ENCODE data around the gene CYP4V2.

Gene CYP4V2

DNA sequence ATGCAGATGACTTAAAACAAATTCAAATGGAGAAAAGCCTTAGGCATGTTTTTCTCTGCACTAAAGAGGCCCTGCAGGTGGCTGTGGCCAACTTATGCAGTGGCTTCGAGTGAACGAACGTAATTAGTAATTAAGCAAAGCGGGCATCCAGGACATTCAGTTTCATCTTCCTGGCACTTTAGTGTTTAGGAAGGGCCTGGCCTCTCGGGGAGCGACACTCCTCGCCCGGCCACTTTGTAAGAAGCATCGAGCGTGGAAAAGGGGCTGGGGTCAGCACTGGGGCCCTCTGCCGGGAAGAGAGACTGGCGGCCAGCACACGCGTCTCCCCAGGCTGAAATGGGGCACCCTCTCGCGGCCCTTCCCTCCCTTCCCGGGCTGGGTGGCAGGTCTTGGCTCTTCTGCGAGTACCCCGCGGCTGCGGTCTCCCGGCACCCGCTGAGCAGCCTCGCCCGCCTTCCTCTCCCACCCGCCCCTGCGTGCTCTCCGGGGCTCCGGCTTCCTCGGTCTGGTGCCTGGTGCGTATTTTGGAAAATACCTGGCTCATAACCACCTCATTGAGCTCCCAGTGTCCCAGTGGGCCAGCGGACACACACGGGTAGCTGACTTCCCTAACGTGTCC is 677 bp upstream of the CYP4V2 start:
- peak overlapping the region; percentile 90 for H3K27ac ChIP-seq
- H3K9me3 ChIP-seq (ENCODE audit: control insufficient read depth, low read length), result no peaks in the 10 kb centered on the region
- H3K36me3 ChIP-seq (ENCODE audit: control insufficient read depth, insufficient read depth, low read length), result no peaks in the 10 kb centered on the region
- H2AFZ ChIP-seq, result peak overlapping the region; percentile 91
- no peaks in the 10 kb centered on the region for H3K27me3 ChIP-seq (ENCODE audit: control insufficient read depth, insufficient read depth, low read length)
- peak overlapping the region; percentile 35 for H3K9ac ChIP-seq
- peak overlapping the region; percentile 82 for H3K4me2 ChIP-seq (ENCODE audit: low read length)
- H3K4me1 ChIP-seq, result no peaks in the 10 kb centered on the region
- TF ChIP-seq, protein P1, sequence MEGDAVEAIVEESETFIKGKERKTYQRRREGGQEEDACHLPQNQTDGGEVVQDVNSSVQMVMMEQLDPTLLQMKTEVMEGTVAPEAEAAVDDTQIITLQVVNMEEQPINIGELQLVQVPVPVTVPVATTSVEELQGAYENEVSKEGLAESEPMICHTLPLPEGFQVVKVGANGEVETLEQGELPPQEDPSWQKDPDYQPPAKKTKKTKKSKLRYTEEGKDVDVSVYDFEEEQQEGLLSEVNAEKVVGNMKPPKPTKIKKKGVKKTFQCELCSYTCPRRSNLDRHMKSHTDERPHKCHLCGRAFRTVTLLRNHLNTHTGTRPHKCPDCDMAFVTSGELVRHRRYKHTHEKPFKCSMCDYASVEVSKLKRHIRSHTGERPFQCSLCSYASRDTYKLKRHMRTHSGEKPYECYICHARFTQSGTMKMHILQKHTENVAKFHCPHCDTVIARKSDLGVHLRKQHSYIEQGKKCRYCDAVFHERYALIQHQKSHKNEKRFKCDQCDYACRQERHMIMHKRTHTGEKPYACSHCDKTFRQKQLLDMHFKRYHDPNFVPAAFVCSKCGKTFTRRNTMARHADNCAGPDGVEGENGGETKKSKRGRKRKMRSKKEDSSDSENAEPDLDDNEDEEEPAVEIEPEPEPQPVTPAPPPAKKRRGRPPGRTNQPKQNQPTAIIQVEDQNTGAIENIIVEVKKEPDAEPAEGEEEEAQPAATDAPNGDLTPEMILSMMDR (IDR thresholded peaks at IDR 0.05), result no peak
- H3K4me3 ChIP-seq (ENCODE audit: low read depth, low read length), result peak overlapping the region; percentile 72
- H3K79me2 ChIP-seq, result no peaks in the 10 kb centered on the region

DNA sequence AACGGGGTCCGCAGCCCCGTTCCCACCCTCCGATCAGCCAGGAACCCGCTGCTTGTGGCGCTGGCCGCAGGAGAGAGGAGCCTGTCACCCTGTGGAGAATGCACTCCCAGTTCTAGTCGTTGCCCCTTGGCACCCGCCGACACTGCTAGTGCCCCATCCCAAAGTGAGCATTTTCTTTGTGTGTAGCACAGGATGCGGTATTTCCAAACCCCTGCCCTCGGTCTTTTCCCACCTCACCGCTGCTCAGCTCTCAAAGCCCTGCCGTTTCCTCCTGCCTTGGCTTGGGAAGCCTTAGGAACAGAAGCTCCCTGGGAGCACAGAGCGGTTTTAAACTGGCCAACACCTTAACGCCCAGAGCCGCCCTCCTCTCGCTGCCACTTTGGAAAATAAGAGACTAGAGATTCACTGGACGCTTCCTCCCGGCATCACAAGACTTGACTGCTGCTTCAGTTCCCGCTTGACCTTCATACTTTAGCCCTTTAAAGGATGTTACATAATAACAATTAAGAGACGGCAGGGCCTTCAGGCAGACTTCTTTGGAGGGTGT is 772 bp downstream of the CYP4V2 start:
- H3K9ac ChIP-seq, result peak overlapping the region; percentile 37
- peak overlapping the region; percentile 72 for H3K4me3 ChIP-seq (ENCODE audit: low read depth, low read length)
- H3K36me3 ChIP-seq (ENCODE audit: control insufficient read depth, insufficient read depth, low read length), result no peaks in the 10 kb centered on the region
- no peaks in the 10 kb centered on the region for H3K79me2 ChIP-seq
- peak overlapping the region; percentile 90 for H3K27ac ChIP-seq
- no peaks in the 10 kb centered on the region for H3K4me1 ChIP-seq
- no peaks in the 10 kb centered on the region for H3K9me3 ChIP-seq (ENCODE audit: control insufficient read depth, low read length)
- TF ChIP-seq, protein P1 (IDR thresholded peaks at IDR 0.05), result no peak
- H2AFZ ChIP-seq, result peak overlapping the region; percentile 91
- H3K27me3 ChIP-seq (ENCODE audit: control insufficient read depth, insufficient read depth, low read length), result no peaks in the 10 kb centered on the region
- H3K4me2 ChIP-seq (ENCODE audit: low read length), result peak overlapping the region; percentile 82

DNA sequence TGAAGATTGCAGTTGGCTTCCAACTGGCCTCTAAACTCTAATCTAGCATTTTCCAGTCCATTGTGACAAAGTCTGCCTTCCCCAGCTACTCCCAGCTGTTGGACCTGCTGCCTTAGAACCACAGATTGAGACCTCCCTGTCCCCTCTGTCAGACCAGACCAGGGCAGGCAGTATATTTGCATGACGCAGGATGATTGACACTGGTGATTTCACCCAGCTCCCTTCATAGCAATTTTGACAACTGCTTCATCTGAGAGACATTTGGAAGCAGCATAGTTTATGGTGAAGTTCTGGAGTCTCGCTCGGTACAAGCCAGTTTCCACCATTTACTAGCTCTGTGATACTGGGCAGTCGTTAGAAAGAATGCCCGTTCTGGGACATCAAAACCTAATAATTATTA is 2.5 kb downstream of the CYP4V2 start:
- H3K79me2 ChIP-seq, result no peaks in the 10 kb centered on the region
- H3K36me3 ChIP-seq (ENCODE audit: control insufficient read depth, insufficient read depth, low read length), result no peaks in the 10 kb centered on the region
- no peak overlapping the region for H3K27ac ChIP-seq
- H3K4me1 ChIP-seq, result no peaks in the 10 kb centered on the region
- no peak overlapping the region for H3K4me3 ChIP-seq (ENCODE audit: low read depth, low read length)
- no peak overlapping the region for H3K4me2 ChIP-seq (ENCODE audit: low read length)
- TF ChIP-seq, protein P1 (IDR thresholded peaks at IDR 0.05), result no peak
- no peaks in the 10 kb centered on the region for H3K27me3 ChIP-seq (ENCODE audit: control insufficient read depth, insufficient read depth, low read length)
- no peak overlapping the region for H3K9ac ChIP-seq
- H3K9me3 ChIP-seq (ENCODE audit: control insufficient read depth, low read length), result no peaks in the 10 kb centered on the region
- H2AFZ ChIP-seq, result no peak overlapping the region

DNA sequence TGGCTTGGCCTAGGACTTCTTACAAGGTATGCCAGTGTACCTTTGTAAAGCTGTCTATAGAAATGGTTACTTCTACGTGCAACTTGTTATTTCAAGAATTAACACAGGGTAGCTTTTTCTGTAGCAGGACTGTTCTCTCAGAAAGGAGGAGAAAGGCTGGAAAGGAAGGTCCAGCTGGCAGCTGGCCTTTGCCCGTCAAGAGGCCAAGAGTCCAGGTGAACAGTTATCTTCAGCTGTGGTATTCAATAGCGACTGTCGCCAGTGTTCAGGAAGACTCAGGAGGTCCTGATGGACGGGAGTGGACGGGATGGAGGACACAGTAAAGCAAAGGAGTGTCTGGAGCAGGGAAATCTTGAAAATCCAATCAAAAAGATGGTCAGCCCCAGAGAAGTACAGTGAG is 4.7 kb downstream of the CYP4V2 start:
- Histone ChIP-seq H3K27ac (no peak overlapping the region), H3K36me3 (ENCODE audit: control insufficient read depth, insufficient read depth, low read length) (no peaks in the 10 kb centered on the region), H3K27me3 (ENCODE audit: control insufficient read depth, insufficient read depth, low read length) (no peaks in the 10 kb centered on the region), H3K79me2 (no peaks in the 10 kb centered on the region), H3K9me3 (ENCODE audit: control insufficient read depth, low read length) (no peaks in the 10 kb centered on the region), H2AFZ (no peak overlapping the region), H3K4me1 (no peaks in the 10 kb centered on the region), H3K4me3 (ENCODE audit: low read depth, low read length) (no peak overlapping the region), H3K9ac (no peak overlapping the region), H3K4me2 (ENCODE audit: low read length) (no peak overlapping the region)
- TF ChIP-seq, protein P1 (IDR thresholded peaks at IDR 0.05), result no peak

DNA sequence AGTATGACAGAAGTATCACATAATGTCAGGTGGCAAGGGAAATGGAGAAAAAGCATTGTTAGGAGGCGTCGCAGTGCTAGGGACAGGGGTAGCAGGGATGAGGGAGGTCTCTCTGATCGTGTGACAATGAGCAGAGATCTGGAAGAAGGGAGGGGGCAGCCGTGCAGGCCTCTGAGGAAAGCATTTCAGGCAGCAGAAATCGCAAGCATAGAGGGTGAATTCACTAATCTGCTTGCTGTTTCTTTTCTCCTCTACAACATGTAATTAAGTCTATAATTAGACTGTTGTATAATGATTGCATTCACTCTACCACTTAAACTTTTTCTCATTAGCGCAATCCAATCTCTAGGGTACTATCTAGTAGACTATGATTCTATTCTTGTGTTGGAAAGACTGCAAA is 9.1 kb downstream of the CYP4V2 start:
- H3K4me3 ChIP-seq (ENCODE audit: low read depth, low read length), result no peak overlapping the region
- H2AFZ ChIP-seq, result no peak overlapping the region
- no peak overlapping the region for H3K4me2 ChIP-seq (ENCODE audit: low read length)
- H3K9me3 ChIP-seq (ENCODE audit: control insufficient read depth, low read length), result no peaks in the 10 kb centered on the region
- H3K36me3 ChIP-seq (ENCODE audit: control insufficient read depth, insufficient read depth, low read length), result no peaks in the 10 kb centered on the region
- peaks cover 2% of the 10 kb centered on the region for H3K4me1 ChIP-seq
- no peak overlapping the region for H3K27ac ChIP-seq
- no peak overlapping the region for H3K9ac ChIP-seq
- H3K27me3 ChIP-seq (ENCODE audit: control insufficient read depth, insufficient read depth, low read length), result no peaks in the 10 kb centered on the region
- no peaks in the 10 kb centered on the region for H3K79me2 ChIP-seq
- TF ChIP-seq, protein P1 (IDR thresholded peaks at IDR 0.05), result no peak
